Colonic mucosa (tissue), 4 donors: Measurements from ENCODE around the gene GKN1. TPM values are rescaled to one million over a fixed set of nuclear protein-coding genes. Genes with fewer than 3 reads are reported as not detected.

Experiments
- DNase-seq: peaks from one replicate; pipeline ENCODE4 v3.0.0-alpha.2; 2020
- H3K27ac ChIP-seq: fragments of 200-600 bp; one replicate; pipeline ENCODE4 v1.8.0; 2021
- H3K27me3 ChIP-seq: fragments of 200-600 bp; one replicate; pipeline ENCODE4 v1.8.0; 2021
- H3K36me3 ChIP-seq: fragments of 200-600 bp; one replicate; pipeline ENCODE4 v1.8.0; 2021
- H3K4me1 ChIP-seq: fragments of 200-600 bp; one replicate; pipeline ENCODE4 v1.8.0; 2021; ENCODE audit warnings: mild to moderate bottlenecking
- H3K4me3 ChIP-seq: fragments of 200-600 bp; one replicate; pipeline ENCODE4 v1.8.0; 2021
- H3K9ac ChIP-seq, 2 donors: one replicate each; pipeline ENCODE4 v1.7.0; 2013; ENCODE audit warnings: control low read depth in 2 of 2, low read depth in 2 of 2, low read length in 2 of 2
- H3K9me3 ChIP-seq: fragments of 200-600 bp; one replicate; pipeline ENCODE4 v1.8.0; 2021
- CTCF ChIP-seq: fragments of 200-600 bp; IDR thresholded peaks from one replicate; pipeline ENCODE4 v1.8.0; 2022; ENCODE audit warnings: antibody characterized with exemption, mild to moderate bottlenecking
- intact Hi-C: fragments of 100-400 bp; cut with DNase I; formaldehyde crosslinking; loops from one replicate; pipeline ENCODE4 v1.14.1; 2022
- total RNA-seq, 2 donors: library from RNA; stranded (reverse); fragmentation: NEBNext Ultra II Directional in 1 of 2; extraction: Animal tissue kit (Norgen Biotek cat#: 25700) in 1 of 2; gene quantifications; one replicate each; pipeline ENCODE4 v1.2.1, GENCODE V29; 2021
- donor health status: healthy.
- donor health status: DM: no; HTN: no; CAD: no.
- donor health status: DM: no; HTN: no; CAD: no.

GKN1 gene
- total RNA-seq, 2 donors from 2014 or later: not detected

GRCh38 chr2:68978098-68978497, 3.7 kb downstream of the GKN1 start:
- no peak overlapping the region for H3K27ac ChIP-seq
- no peak overlapping the region for H3K9ac ChIP-seq
- no peaks in the 10 kb centered on the region for H3K4me1 ChIP-seq
- no peaks in the 10 kb centered on the region for H3K27me3 ChIP-seq
- no peaks in the 10 kb centered on the region for H3K36me3 ChIP-seq
- TF ChIP-seq CTCF: no peak
- intact Hi-C loops: no loop called here
- no peak overlapping the region for H3K4me3 ChIP-seq
- H3K9me3 ChIP-seq: no peaks in the 10 kb centered on the region
- no peak for DNase-seq

- no peaks in the 10 kb centered on the region for H3K27me3 ChIP-seq
- no peak overlapping the region for H3K9ac ChIP-seq
- no peak for DNase-seq
- no peaks in the 10 kb centered on the region for H3K9me3 ChIP-seq
- no peak for TF ChIP-seq CTCF
- intact Hi-C loops: no loop called here
- H3K36me3 ChIP-seq: no peaks in the 10 kb centered on the region
- H3K27ac ChIP-seq: no peak overlapping the region
- H3K4me1 ChIP-seq: no peaks in the 10 kb centered on the region
- H3K4me3 ChIP-seq: no peak overlapping the region
These were observed 6.5 kb downstream of the GKN1 start for GRCh38 chr2:68980956-68981355.

- Histone ChIP-seq H3K27ac (no peak overlapping the region), H3K4me3 (no peak overlapping the region), H3K9ac (no peak overlapping the region), H3K27me3 (no peaks in the 10 kb centered on the region), H3K36me3 (no peaks in the 10 kb centered on the region), H3K9me3 (no peaks in the 10 kb centered on the region), H3K4me1 (no peaks in the 10 kb centered on the region)
- DNase-seq: no peak
- intact Hi-C loops: no loop called here
- no peak for TF ChIP-seq CTCF
These were observed 12.6 kb downstream of the GKN1 start for GRCh38 chr2:68987021-68987503.

- no peaks in the 10 kb centered on the region for H3K4me1 ChIP-seq
- no peak for DNase-seq
- intact Hi-C loops: no loop called here
- no peak overlapping the region for H3K9ac ChIP-seq
- H3K36me3 ChIP-seq: no peaks in the 10 kb centered on the region
- H3K27ac ChIP-seq: no peak overlapping the region
- TF ChIP-seq CTCF: no peak
- no peaks in the 10 kb centered on the region for H3K9me3 ChIP-seq
- no peaks in the 10 kb centered on the region for H3K27me3 ChIP-seq
- no peak overlapping the region for H3K4me3 ChIP-seq
These were observed 14.6 kb downstream of the GKN1 start for GRCh38 chr2:68989035-68989434.

GRCh38 chr2:68992341-68992740, 17.9 kb downstream of the GKN1 start:
- no peak for DNase-seq
- H3K27me3 ChIP-seq: no peaks in the 10 kb centered on the region
- H3K9me3 ChIP-seq: no peaks in the 10 kb centered on the region
- no peak for TF ChIP-seq CTCF
- no peaks in the 10 kb centered on the region for H3K36me3 ChIP-seq
- H3K4me1 ChIP-seq: no peaks in the 10 kb centered on the region
- H3K4me3 ChIP-seq: no peak overlapping the region
- no peak overlapping the region for H3K27ac ChIP-seq
- no peak overlapping the region for H3K9ac ChIP-seq
- intact Hi-C loops: no loop called here

GRCh38 chr2:68992933-68993332, 18.5 kb downstream of the GKN1 start:
- Histone ChIP-seq H3K9ac (no peak overlapping the region), H3K9me3 (no peaks in the 10 kb centered on the region), H3K4me3 (no peak overlapping the region), H3K27me3 (no peaks in the 10 kb centered on the region), H3K36me3 (no peaks in the 10 kb centered on the region), H3K27ac (no peak overlapping the region), H3K4me1 (no peaks in the 10 kb centered on the region)
- TF ChIP-seq CTCF: no peak
- no peak for DNase-seq
- intact Hi-C loops: no loop called here
